Measurements from ENCODE around the gene CMTM7.
"Not testable (repeated sequence)": the region's sequence is repeated elsewhere in the genome, so short reads cannot be mapped to it uniquely, and the experiment has no call there.

Gene CMTM7

DNA sequence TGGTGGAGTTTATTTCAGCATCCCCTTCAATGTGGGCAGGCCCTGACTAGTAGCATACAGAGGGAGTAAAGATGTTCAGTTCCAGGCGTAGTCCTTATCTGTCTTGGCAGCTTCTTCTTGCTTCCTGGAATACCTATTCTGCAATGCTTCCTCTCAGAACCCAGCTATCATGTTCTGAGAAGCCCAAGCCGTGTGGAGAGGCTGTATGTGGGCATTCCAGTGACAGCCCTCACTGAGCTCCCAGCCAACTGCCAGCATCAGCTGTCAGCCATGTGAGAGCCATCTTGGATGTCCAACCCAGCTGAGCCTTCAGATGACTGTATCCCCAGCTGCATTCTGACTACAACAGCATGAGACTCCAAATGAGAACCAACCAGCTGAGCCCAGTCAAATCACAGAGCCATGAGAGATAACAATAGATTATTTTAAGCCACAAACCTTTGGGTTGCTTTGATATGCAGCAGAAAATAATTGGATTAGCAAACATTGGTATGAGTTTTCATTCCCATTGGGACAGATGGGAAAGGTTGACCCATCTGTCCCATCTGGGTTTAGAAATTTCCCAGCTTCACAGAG is 8.4 kb upstream of the CMTM7 start:
- DNase-seq = no peak

DNA sequence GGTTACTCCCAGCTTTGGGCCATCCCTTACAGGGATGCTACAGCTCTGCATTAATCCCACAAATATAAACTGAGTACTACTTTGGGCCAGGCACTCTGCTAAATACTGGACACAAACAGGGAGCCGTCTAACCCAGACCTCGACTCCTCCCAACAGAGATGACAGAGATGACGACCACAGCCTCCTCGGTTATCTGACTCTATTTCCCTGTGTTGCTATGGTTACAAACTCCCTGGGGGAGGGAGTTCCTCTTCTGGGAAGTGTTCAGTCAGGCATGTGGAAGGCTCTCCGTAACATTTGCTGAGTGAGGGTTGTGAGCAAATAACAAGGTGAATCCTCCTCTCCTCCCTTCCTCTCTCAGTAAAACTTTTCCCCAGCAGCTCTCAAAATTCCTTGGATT is 6.7 kb upstream of the CMTM7 start:
- DNase-seq = no peak

DNA sequence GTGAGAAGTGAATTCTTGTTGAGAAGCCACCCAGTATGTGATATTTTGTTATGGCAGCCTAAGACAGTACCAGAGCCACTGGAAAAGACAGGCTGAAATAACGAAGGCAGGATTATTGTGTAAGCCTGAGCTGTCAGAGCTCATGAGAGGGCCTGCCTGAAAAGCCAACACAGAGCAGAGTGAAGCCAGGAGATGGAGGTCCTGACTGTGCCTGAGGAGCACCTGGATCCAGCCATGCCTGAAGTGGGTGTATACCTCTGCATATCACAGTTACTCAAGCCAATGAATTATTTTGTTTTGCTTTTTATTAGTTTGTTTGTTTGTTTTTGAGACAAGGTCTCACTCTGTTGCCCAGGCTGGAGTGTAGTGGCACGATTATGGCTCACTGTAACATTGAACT is 4.1 kb upstream of the CMTM7 start:
- DNase-seq = no peak

DNA sequence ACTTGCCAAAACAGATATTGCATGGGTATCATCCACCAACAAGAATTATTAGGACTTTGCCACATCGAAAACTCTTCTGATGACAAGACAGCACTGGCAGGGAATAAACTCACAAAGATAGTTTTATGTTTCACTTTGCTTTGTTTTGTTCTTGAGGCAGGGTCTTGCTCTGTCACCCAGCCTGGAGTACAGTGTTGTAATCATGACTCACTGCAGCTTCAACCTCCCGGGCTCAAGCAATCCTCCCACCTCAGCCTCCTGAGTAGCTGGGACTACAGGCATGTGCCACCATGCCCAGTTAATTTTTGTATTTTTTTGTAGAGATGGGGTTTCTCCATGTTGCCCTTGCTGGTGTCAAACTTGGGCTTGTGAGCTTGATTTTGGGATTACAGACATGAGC is 2.1 kb upstream of the CMTM7 start:
- not testable (repeated sequence) for DNase-seq

DNA sequence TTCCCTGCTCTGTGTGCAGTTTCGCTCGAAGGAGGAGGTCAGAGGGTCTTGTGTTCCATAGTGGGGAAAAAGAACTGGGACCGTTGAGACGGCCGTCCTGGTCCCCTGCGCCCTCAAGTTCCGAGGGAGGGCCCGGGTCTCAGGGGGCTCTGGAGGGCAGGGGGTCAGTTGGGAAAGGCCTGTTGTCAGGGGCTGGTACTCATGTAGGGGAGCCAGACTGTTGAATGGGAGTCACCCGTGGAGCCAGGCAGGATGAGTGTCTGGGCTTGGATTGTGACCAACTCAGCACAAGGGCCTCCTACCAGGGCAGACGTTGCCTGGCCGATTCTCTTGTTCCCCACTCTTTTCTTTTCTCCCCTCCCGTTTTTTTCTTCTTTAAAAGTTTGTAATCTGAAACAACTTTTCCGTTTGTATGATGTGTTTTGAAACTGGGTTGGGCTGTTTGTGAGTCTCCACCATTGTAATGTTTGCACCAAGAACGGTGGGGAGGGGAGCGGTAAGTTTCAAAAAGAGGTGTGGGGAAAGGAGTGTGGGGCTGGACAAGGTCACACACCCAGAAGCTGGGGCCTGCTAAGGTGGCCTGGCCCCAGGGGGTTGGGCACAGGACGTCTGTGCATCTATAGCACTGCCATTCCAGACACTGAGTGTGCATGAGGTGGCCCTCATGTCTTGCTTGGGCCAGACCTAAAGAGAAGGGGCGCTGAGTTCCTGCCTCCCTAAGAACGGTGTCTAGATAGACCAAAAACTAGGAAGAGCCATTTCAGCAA is 1.1 kb downstream of the CMTM7 start:
- DNase-seq = no peak

DNA sequence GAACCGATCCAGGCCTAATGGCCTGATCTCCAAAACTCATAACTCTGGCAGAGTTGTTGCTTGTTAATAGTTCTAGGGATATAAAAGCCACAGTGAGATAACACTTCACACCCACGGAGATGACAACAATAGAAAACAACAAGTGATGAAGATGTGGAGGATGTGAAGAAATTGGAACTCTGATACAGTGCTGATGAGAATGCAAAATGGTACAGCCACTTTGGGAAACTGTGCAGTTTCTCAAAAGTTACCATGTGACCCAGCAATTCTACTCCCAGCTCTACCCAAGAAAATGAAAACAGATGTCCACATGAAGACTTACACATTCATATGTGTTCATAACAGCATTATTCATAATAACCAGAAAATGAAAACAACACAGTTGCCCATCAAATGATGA is 3.8 kb downstream of the CMTM7 start:
- no peak for DNase-seq

DNA sequence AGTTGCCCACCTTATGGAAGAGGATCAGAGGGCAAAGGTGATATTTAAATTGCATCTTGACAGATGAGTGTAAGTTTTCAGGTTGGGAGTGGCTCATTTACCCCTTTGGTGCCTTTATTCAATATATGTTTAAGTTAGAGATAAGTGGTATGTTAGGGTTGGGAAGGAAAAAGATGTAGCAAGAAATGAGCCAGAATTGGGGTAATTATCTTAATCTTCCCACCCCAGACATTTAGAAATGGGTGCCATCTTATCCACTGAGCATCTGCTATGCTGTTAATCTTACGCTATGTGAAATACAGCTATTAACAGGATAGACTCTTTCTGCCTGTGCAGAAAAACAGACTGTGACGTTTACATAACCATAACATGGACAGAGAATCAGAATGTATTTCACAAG is 6.3 kb downstream of the CMTM7 start:
- no peak for DNase-seq

DNA sequence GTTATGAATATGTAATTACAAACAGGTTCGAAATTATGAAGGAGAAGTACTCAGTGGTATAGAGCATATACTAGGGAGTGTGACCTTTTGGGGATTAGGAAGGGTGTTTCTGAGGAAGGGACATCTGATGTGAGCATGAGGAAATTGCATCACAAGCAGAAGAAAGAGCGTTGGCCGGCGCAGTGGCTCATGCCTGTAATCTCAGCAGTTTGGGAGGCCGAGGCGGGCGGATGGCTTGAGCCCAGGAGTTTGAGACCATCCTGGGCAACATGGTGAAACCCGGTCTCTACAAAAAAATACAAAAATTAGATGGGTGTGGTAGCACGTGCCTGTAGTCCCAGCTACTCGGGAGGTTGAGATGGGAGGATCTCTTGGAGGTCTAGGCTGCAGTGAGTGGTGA is 6.9 kb downstream of the CMTM7 start:
- DNase-seq = no peak

DNA sequence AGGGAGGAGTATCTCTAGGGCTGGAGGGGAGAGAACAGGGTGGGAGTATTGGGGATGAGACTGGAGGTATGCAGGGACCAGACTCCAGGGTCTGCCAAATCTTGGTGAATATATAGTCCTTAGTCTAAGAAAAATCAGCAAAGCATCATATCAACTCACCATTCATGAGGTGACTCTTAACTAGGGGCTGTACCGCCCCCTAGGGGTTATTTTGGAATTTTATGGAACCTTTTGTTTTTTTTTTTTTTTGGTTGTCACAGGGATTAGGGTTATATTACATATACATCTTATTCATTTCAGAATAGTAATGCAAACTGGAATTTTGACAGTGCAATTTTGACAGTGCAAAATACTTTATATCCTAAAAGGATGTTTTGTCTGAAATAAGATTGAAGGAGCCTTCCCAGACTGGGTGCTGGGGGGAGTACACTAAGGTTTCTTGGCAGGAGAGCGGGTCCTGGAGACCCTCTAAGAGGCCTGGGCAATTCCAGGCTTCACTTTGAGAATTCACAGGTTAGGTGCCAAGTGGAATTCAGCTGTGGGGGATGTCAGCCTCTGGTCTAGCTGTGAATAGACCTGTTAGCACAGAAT is 7.5 kb downstream of the CMTM7 start:
- DNase-seq = no peak

DNA sequence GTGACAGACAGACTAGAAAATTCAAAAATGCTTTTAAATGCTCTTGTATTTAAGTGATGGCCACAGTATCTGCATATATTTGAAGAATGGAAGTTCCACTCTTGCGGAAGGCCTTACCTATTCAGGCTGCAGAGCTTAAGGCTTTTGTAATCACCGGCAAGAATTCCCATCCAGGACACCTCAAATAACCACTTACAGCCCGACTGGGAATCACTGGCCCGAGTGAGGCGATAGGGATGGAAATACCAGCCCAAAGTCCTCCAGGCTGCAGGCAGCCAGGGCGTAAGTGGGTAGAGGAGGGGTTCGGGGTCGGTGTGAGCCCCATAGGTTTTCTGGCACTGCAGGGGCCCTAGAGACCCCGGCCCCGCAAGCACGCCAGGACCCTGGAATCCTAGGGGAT is 9.5 kb downstream of the CMTM7 start:
- DNase-seq = no peak

DNA sequence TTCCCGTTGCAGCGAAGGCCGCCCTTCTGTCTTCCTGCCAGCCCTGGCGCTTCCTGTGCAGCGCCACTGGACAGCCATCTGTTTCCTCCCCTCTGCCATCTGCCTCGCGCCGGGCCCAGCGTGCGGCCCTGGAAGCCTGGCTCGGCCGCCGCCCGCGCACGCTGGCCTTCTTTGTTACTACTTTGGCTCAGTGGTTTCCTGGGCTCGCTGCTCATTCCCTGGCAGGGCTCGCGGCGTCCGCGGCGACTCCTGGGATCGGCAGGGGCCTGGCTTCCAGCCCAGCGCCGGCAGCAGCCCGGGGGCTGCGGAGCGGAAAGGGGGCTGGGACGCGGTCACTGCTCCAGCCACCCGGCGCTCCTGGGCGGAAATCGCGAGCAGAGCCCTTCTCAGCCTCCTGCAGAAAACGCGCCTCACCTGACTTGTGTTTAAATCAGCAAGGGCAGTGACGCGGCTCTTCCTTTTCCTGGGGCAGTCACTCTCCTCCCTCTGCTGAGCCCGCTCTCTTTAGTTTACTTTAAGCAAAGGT is 10.0 kb downstream of the CMTM7 start:
- peak; percentile 45 for DNase-seq

DNA sequence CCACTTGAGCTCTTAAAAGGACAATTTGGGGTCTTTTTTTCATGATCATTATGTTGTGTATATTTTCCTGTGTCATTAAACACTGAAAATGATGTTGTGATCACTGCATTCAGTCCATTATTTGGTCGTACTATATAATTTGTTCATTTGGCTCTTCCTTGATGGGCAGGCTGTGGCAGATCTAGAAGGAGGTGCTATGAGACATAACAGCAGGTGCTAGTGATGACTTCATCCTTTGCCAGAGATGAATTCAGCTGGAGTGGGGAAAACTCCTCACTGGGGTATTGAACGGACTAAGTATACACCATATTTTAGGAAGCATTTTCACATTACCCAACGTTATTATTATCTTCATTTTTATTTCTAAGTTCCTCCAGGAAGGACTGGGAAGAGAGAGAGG is 12.0 kb downstream of the CMTM7 start:
- DNase-seq = no peak

DNA sequence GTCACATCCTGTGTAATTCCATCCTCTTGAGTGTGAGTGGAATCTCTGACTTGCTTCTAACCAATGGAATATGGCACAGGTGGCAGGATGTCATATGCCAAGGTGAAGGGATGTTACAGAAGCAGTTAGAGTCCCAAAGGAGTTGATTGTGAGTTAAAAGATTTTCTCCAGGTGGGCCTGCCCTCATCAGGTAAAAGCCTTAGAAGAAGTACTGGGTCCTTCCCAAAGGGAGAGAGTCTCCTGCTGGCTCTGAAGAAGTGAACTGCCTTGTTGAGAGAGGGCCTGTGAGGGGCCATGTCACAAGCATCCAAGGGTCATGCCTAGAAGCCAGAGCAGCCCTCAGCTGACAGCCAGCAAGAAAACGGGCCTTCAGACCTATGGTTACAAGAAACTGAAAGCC is 13.1 kb downstream of the CMTM7 start:
- no peak for DNase-seq

DNA sequence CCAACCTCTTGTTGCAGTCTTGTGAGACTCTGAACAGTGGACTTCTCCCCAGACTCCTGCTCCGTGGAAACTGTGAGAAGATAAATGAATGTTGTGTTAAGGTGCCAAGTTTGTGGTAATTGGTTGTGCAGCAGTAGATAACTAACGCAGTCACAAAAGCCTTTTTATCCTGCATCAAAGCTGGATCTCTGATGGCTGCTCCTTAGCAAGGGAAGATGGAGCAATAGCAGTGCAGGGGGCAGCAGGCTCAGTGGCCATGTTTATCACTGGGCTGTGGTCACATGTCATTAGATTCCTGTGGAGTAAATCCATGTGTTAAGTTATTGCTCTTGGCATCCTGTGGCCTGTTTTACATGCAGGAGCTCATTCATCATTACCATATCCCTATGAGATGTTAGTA is 13.5 kb downstream of the CMTM7 start:
- DNase-seq = no peak

DNA sequence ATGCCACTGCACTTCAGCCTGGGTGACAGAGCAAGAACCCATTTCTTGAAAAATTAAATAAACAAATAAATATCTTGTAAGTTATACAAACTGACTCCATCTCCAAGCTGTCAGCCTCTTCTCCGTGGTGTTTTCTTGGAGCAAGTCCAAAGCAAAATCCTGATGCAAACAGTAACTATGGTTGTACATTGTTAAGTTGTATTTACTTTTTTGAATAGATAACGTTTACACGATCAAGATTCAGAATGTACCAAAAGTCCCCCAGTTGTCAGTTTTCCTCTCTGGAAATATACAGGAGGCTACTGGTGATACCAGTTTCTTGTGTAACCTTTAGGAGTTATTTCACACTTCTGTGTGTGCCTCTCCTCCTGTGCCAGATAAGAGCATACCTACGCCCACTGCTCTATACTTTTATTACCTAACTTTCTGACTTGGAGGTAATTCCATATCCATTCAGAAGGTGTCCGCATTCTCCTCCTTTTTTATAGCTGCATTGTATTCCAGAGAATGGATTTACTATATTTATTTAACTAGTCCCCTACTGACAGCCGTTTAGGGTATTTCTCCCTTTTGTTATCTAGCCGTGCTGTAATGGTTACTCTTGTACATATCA is 14.2 kb downstream of the CMTM7 start:
- DNase-seq = no peak

DNA sequence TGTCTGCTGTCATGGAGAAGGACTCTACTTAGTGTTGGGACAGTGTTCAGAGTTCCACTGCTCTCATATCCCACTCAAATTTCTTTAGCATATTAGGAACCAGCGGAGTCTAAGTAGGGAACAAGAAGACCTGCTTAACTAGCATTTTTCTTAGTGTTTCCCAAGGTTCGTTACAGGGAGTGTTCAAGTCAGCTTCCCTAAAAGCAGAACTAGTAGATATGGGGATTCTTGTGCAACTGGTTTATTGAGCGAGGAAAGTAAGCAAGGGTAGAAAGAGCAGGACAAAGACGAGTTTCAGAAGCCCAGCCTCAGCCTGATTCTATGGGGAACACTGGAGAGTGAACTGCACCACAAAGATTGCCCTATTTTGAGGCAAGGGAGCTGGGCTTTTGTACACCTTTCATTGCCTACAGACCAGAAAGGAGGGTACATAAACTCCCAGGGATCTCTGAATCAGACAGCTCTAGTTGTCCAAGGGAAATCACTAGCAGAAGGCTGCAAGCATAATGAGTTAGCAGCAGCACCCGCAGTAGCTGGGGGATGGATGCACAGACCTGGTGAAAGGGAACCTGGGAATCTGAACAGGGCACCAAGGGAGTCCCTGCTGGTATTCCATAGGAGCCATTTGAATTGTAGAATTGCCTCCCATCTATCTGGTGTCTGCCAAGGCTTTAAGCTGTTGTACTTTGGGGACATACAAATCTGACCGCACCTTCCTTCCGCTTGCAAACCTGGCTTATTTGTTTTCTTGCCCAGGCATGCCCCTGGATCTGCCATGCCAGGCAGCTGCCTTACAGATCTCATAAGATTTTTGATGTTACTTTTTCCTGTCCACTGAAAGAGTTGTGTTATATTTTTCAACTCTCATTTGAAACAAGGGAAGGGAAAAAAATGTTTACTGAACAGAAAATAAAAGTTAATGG is 15.1 kb downstream of the CMTM7 start:
- DNase-seq = no peak

DNA sequence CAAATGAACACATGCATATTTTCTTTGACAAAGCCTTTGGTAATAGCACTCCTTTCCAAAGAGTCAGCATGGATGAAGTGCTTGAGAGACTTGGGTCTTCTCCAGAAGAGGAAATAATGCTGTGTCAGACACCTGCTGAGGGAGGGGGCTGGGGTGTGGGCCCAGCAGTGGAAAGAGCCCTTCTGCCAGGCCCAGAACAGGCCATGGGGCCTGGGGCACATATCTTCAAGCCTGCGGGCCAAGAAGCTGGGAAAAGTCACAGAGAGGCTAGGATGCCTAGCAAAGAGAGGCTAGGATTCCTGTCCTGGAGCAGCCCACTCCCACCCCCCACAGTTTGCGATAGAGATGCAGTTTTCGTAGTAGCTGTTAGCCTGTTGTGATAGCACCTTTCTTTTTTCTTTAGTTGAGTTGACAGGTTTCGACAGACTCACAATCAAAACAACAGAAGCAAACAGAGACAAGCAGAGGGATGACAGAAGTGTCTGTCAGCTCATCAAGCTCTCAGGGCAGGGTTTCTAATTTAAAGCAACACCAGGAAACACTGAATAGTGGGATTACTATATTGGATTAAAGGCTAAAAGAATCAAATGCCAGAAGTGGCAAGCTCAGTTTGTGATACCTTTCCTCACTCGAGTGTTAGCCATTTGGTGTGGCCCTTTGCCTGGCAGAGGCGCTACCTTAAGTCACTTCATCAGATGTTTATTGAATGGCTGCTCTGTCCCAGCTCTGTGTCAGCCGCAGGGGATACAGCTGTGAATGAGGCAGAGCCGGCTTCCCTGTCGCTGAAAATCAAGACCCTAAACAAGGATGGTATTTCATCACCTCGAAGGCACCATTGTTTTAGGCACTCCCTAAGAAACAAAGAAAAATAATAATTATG is 19.0 kb downstream of the CMTM7 start:
- no peak for DNase-seq

DNA sequence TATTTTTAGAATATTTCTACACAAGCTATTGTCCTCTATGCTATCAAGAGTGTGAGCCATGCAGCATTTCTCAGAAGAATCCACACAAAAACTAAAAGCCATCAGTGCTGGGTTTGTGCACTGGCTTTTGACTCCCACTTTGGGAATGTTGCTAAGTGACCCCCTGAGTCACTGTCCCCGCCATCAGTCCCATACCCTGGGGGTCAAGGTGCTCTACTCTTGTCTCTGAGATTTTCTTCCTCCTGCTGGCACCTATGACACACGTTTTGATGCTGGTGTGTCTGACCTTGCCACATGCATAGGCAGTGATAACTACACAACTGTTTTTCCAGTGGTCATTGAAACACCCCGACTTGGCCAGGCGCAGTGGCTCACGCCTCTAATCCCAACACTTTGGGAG is 19.8 kb downstream of the CMTM7 start:
- DNase-seq = no peak

DNA sequence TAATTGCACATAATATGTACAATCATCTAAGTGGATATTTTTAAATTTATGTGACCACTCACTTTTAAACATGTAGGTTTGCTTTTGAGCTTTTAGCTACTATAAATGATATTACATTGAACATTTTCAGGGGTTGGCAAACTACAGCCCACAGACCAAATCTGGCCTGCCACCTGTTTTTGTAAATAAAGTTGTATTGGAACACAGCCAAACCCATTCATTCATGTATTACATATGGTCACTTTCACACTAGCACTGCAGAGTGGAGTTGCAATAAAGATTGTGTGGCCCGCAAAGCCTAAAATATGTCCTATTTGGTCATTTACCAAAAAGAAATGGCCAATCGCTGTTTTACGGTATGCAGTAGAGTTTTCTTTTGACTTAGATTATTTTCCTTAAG is 21.2 kb downstream of the CMTM7 start:
- DNase-seq = no peak

DNA sequence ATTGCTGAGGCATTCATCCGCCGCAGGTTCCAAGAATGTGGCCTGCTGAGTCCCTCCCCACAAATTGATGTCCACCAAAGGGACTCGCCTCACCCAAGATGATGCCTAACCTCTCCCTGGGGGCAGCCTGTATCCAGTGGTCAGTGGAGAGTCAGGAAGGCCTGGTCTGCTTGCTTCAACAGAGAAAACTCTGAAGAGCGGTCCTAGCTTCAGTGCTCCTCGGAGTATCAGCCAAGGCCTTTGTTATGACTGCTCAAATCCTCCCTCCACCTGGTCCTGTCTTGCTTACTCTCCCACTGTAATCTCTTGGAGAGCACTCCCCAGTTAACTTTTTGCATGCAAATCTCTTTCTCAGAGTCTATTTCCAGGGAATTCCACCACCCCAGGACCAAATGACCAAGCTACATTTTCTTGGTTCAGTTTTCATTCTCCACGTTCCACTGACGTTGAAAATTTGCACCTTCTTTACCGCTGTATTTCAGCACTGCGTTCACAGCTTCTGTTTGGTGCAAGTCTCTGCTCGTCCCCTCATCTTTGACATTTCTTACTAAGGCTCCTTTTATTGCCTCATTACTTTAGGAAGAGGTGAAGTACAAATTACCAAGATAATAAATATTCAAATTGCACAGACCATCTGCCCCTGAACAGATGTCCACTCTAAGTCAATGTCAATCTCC is 22.3 kb downstream of the CMTM7 start:
- DNase-seq = no peak

DNA sequence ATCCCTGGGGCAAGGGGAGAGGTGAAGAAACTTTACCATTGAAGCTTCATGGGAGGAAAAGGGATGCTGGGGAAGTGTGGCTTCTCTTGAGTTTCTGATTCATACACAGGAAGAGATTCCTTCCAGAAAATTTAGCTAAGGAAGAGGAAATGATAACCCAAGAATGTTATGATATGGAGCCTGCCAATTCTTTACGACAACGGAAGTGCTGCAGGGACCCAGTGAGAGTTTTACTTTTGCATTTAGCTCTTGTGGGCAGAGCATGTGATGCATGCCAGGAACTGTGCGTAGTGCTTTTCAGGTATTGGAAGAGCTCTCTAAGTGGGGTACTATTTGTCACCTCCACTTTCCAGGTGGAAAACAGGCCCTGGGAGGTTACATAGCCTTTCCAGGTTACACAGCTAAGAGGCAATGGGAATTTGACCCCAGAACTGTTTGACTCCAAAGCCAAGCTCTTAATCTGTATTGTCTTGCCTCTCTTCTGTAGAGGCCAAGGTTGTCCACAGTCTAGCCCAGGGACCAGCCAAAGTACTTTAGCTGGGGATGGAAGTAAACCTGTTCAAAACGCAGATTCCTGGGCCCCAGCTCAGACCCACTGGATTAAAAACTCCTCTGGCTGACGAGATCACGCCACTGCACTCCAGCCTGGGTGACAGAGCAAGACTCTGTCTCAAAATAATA is 23.0 kb downstream of the CMTM7 start:
- no peak for DNase-seq
